Fibroblast of mammary gland (primary cell): ENCODE measurements around the gene CEMP1.
A peak's percentile ranks its signal among the peaks of the same experiment; 100 is the strongest.

Experiments
- DNase-seq: peaks from one replicate; pipeline ENCODE4 v3.0.0-alpha.2; 2010; ENCODE audit warnings: low read depth
- H3K4me3 ChIP-seq: 2 replicates; pipeline ENCODE4 v1.5.1; 2011; ENCODE audit warnings: low read depth, mild to moderate bottlenecking, low read length, moderate library complexity; ENCODE audit not compliant: control insufficient read depth
- TF ChIP-seq, protein P1 (sequence below): conservative IDR thresholded peaks from 2 replicates; pipeline ENCODE4 v1.5.1; 2011; ENCODE audit warnings: low read depth, low read length, inconsistent platforms; ENCODE audit not compliant: control insufficient read depth, insufficient read depth

Gene CEMP1

DNA sequence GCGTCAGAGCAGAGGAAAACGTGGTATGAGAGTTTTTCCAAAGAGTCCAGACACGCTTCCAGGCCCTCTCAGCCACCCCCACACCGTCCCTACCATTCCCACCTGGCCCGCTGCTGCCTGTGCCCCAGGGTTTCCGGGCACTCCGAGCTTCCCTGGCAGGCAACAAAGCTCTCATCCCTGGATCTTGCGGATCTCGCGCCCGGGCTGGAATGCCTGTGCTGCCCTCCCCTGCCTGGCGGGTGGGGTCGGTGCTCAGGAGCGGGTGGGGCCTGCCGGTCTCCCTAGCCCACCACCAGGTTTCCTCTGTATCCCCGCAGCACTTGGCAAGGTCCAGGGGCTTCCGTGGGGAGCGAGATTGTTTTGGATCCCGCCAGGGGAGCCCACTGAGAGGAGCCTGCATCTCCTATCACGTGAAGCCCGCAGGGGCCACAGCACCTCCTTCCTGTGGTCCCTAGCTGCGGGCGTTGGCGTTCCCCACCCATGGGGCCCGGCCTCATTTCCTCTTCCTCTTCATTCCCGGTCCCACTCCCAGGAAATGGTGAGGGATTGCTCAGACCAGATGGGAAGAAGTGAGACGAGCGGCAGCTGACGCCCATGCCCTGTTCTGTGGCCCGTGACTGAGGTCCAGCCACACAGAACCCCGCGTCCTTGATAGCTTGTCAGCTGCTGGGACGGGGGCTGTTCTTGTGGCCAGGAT is 45.2 kb downstream of the CEMP1 start:
- DNase-seq: no peak
- TF ChIP-seq, protein P1, sequence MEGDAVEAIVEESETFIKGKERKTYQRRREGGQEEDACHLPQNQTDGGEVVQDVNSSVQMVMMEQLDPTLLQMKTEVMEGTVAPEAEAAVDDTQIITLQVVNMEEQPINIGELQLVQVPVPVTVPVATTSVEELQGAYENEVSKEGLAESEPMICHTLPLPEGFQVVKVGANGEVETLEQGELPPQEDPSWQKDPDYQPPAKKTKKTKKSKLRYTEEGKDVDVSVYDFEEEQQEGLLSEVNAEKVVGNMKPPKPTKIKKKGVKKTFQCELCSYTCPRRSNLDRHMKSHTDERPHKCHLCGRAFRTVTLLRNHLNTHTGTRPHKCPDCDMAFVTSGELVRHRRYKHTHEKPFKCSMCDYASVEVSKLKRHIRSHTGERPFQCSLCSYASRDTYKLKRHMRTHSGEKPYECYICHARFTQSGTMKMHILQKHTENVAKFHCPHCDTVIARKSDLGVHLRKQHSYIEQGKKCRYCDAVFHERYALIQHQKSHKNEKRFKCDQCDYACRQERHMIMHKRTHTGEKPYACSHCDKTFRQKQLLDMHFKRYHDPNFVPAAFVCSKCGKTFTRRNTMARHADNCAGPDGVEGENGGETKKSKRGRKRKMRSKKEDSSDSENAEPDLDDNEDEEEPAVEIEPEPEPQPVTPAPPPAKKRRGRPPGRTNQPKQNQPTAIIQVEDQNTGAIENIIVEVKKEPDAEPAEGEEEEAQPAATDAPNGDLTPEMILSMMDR: no peak
- H3K4me3 ChIP-seq: no peak overlapping the region

DNA sequence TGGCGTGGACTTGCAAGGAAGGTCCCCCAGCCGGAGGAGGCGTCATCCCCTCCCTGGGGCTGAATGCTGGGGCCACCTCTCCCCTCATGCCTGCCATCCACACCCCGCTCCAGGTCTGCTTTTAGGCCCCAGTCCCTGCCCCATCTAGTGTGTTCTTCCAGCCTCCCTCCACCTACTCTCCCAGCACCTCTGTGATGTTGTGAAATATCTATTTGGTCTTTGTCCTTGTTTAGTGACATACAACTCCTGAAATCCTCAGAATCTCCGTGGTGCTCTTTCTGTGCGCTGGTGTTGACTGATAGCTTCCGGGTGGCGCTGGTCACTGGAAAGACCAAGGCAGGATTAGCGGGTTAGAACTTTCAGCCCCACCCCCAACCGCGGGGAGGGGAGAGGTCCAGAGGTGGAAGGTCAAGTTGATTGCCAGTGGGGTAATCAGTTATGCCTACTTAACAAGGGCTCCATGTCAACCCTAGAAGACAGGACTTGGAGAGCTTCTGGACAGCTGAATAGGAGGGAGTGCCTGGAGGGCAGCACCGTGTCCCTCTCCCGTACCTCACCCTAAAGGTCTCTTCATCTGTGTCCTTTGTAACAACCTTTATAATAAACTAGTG is 46.2 kb downstream of the CEMP1 start:
- no peak for DNase-seq
- TF ChIP-seq, protein P1: no peak
- no peak overlapping the region for H3K4me3 ChIP-seq

GRCh38 chr16:2483939-2484897 is 47.0 kb downstream of the CEMP1 start:
- no peak overlapping the region for H3K4me3 ChIP-seq
- no peak for DNase-seq
- TF ChIP-seq, protein P1: no peak

- TF ChIP-seq, protein P1: no peak
- DNase-seq: peak; percentile 59
- H3K4me3 ChIP-seq: peak overlapping the region; percentile 6
These were observed 48.3 kb downstream of the CEMP1 start for GRCh38 chr16:2482708-2483534.

DNA sequence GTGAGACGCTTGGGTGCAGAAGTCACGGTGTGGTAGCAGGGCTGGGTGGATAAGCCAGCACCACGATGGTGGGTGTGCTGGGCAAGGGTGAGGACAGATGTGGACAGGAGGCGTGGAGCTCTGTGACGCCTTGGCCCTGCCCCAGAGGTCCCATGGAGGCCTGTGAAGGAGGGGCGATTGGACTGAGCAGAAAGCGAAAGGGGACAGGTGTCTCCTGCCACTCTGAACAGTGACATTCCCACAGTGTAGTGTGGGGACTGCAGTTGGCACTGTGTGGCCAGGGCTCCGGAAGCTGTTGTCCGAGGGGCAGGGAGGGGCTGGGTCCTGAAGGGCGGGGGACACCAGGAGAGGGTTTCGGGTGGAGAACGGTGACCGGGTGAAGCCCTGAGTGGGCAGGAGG is 49.0 kb downstream of the CEMP1 start:
- no peak overlapping the region for H3K4me3 ChIP-seq
- TF ChIP-seq, protein P1: no peak
- DNase-seq: no peak

- DNase-seq: no peak
- H3K4me3 ChIP-seq: no peak overlapping the region
- TF ChIP-seq, protein P1: no peak
These were observed 49.5 kb downstream of the CEMP1 start for GRCh38 chr16:2481676-2482075.
